Left lung (tissue), 10 donors: Measurements from ENCODE around the gene UNC80. TPM values are rescaled to one million over a fixed set of nuclear protein-coding genes. Genes with fewer than 3 reads are reported as not detected.

Source experiments
- ATAC-seq: fragments of 200-7000 bp; cut with Tn5 transposase; one replicate; pipeline ENCODE4 v1.9.1; 2020; ENCODE audit warnings: moderate library complexity
- DNase-seq, 4 donors: peaks; one replicate each; pipeline ENCODE4 v3.0.0-alpha.2; 2013 to 2020
- H3K27ac ChIP-seq, 2 donors: fragments of 200-600 bp; sonication (generic) in 1 of 2; one replicate each; pipeline versions ENCODE4 v1.5.0 to v1.8.0; 2020 to 2021
- H3K27me3 ChIP-seq, 2 donors: fragments of 200-600 bp; sonication (generic) in 1 of 2; one replicate each; pipeline versions ENCODE4 v1.5.0 to v1.8.0; 2020 to 2021
- H3K36me3 ChIP-seq, 2 donors: fragments of 200-600 bp; sonication (generic) in 1 of 2; one replicate each; pipeline versions ENCODE4 v1.5.0 to v1.8.0; 2020 to 2021
- H3K4me1 ChIP-seq, 2 donors: fragments of 200-600 bp; one replicate each; pipeline ENCODE4 v1.8.0; 2021
- H3K4me3 ChIP-seq, 2 donors: fragments of 200-600 bp; sonication (generic) in 1 of 2; one replicate each; pipeline versions ENCODE4 v1.5.0 to v1.8.0; 2020 to 2021; ENCODE audit warnings: mild to moderate bottlenecking in 1 of 2
- H3K9me3 ChIP-seq, 2 donors: fragments of 200-600 bp; sonication (generic) in 1 of 2; one replicate each; pipeline versions ENCODE4 v1.5.0 to v1.8.0; 2020 to 2021
- intact Hi-C, 2 donors: fragments of 100-400 bp; cut with DNase I; formaldehyde crosslinking; loops; one replicate each; pipeline versions ENCODE4 v1.11.2 to v1.14.2; 2022
- polyA plus RNA-seq, 6 donors: library from polyadenylated mRNA; unstranded; fragments of 120-200 nt; gene quantifications; one replicate each; pipeline ENCODE4 v1.2.1, GENCODE V29; 2013; ENCODE audit not compliant: insufficient read length in 6 of 6
- total RNA-seq, 2 donors: library from RNA; stranded (reverse); fragmentation: NEBNext Ultra II Directional; extraction: Animal tissue kit (Norgen Biotek cat#: 25700); gene quantifications; one replicate each; pipeline ENCODE4 v1.2.1, GENCODE V29; 2021
- TF ChIP-seq, protein P1 (sequence below), 2 donors: fragments of 200-600 bp; sonication (generic) in 1 of 2; IDR thresholded peaks; one replicate each; pipeline versions ENCODE4 v1.5.0 to v1.8.0; 2021; ENCODE audit warnings: antibody characterized with exemption in 2 of 2
- donor health status: DM: no; HTN: yes; CAD: no.
- donor health status: DM: no; HTN: no; CAD: no.

Gene UNC80
- total and polyA plus RNA-seq, 8 donors: 0.06 to 1.8 (median 1.3) TPM; not detected in 1

DNA sequence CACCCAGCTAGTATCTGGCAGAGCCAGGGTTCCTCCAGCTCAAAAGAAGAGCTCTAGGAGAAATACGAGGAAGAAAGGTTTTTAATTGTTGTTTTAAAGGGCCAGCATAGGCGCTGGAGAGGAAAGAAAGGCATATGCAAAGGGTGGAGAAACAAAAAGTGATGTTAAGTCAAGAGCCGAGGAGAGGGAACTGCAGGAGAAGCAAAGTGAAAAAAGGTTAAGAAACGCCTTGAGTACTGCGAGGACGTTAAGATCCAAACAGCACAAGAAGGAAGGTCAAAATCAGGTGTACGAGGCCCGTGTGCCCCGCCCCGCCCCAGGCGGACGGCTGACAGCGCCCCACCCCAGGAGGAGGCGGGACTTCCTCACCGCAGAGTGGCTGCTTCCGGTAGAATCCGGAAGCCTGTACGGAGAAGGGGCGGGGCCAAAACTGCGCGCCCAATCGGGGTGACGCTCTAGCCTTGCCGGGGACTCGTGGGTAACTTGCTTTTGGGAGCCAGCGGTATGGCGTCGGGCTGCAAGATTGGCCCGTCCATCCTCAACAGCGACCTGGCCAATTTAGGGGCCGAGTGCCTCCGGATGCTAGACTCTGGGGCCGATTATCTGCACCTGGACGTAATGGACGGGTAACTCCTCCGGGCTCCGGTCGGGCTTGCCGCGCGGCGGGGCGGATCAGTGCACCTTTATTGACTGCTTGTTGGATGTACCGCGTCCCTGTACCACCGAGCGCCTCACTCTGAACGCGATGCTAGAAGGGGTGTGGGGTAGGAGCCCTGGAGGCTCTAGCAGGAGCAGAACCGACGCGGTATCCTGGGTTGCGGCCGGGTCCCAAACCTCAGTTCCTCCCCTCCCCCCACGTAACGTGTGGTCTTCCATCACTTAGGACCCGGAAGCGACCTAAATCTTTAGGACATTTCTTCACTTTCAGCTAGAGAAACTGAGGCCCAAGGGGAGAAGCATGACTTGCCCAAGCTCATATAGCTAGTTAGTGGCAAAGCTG lies 230.8 kb downstream of the UNC80 start, which contains the start of gene RPE:
Gene RPE, plus strand, starts transcription at position 481 of the 1,000 bp plus-strand sequence. Its CDS starts 24 bp downstream, at position 505.
- H3K27ac ChIP-seq: peak within 1 kb of the TSS; percentile 75 to 92
- H3K27me3 ChIP-seq: no peaks in the 10 kb centered on the region
- DNase-seq (peak; percentile 90 to 97 (median 96)), ATAC-seq (peak; percentile 100)
- H3K9me3 ChIP-seq: no peaks in the 10 kb centered on the region
- H3K4me1 ChIP-seq: peaks cover 12 to 48% of the 10 kb centered on the region in 2 donors
- peak within 1 kb of the TSS; percentile 85 to 96 for H3K4me3 ChIP-seq
- TF ChIP-seq, protein P1, sequence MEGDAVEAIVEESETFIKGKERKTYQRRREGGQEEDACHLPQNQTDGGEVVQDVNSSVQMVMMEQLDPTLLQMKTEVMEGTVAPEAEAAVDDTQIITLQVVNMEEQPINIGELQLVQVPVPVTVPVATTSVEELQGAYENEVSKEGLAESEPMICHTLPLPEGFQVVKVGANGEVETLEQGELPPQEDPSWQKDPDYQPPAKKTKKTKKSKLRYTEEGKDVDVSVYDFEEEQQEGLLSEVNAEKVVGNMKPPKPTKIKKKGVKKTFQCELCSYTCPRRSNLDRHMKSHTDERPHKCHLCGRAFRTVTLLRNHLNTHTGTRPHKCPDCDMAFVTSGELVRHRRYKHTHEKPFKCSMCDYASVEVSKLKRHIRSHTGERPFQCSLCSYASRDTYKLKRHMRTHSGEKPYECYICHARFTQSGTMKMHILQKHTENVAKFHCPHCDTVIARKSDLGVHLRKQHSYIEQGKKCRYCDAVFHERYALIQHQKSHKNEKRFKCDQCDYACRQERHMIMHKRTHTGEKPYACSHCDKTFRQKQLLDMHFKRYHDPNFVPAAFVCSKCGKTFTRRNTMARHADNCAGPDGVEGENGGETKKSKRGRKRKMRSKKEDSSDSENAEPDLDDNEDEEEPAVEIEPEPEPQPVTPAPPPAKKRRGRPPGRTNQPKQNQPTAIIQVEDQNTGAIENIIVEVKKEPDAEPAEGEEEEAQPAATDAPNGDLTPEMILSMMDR (IDR thresholded peaks at IDR 0.05): no peak
- intact Hi-C loops: no loop called here
- no peaks in the 10 kb centered on the region for H3K36me3 ChIP-seq

DNA sequence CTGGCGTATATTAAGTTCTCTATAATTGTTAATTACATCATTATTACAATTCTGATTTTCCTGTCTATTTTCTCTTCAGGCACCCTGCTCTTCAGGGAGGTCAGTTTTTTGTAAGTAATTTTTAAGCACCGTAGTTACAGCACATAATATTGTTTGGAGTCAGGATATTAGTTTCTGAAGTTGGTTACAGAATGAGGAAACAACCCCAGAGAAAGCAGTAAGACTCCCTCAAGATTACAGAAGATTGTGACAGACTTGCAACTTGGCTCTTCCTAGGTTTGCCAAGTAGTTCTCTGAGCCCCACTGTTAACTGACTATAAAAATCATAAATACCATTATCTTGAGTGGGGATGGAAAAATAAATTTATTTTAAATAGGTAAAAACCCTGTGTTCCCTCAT lies 231.7 kb downstream of the UNC80 start:
- Histone ChIP-seq H3K4me1 (peaks cover 12 to 48% of the 10 kb centered on the region in 2 donors), H3K27me3 (no peaks in the 10 kb centered on the region), H3K9me3 (no peaks in the 10 kb centered on the region), H3K36me3 (peaks cover 0 to 2% of the 10 kb centered on the region in 2 donors), H3K4me3 (peak overlapping the region; percentile 85 to 96), H3K27ac (peak overlapping the region in 1 of 2 donors; percentile 92)
- TF ChIP-seq, protein P1 (IDR thresholded peaks at IDR 0.05): no peak
- intact Hi-C loops: no loop called here
- DNase-seq: no peak
- ATAC-seq: no peak

DNA sequence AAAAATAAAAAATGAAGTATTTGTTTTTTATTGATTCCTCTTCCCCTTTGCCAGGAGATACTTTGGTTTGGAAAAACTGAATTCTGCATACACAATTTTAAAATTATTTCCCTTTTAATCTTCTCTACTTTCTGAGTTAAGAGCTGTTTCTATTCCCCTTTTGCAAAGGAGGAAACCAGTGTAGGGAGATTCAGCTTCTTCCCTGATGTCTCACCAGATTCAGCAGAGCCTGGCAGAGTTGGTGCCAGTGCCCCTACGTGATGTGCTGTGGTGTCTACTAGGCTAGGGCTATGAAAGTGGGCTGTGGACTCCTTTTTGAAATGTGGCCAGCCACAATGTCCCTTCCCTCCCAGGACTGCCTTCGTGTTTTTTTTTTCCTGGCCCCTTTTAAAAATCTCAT lies 233.2 kb downstream of the UNC80 start:
- Histone ChIP-seq H3K27me3 (no peaks in the 10 kb centered on the region), H3K4me3 (no peak overlapping the region), H3K27ac (peak overlapping the region in 1 of 2 donors; percentile 15), H3K36me3 (peaks cover 0 to 15% of the 10 kb centered on the region in 2 donors), H3K4me1 (peaks cover 12 to 48% of the 10 kb centered on the region in 2 donors), H3K9me3 (no peaks in the 10 kb centered on the region)
- DNase-seq (no peak), ATAC-seq (no peak)
- intact Hi-C loops: no loop called here
- TF ChIP-seq, protein P1 (IDR thresholded peaks at IDR 0.05): no peak

DNA sequence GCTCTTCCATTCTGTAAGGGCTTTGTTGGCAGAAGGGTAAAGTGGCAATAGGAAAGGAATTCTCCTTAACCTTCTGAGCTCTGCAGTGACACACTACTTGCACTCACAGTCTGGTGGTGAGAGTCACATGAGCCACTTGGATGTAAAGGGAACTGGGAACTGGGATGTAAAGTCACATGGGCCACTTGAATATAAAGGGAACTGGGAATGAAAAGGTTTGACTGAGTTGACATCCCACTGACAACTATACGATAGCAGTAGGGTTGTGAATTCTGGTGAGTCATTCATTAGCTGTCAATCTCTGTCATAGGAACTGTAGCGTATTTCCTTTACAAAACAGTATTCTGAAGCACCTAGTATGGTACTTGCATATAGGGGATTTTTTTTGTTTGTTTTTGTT lies 236.3 kb downstream of the UNC80 start:
- TF ChIP-seq, protein P1 (IDR thresholded peaks at IDR 0.05): no peak
- DNase-seq (peak in 1 of 4 donors; percentile 50), ATAC-seq (peak; percentile 66)
- Histone ChIP-seq H3K4me1 (peaks cover 10 to 43% of the 10 kb centered on the region in 2 donors), H3K4me3 (no peak overlapping the region), H3K27me3 (no peaks in the 10 kb centered on the region), H3K9me3 (no peaks in the 10 kb centered on the region), H3K36me3 (peaks cover 0 to 41% of the 10 kb centered on the region in 2 donors), H3K27ac (no peak overlapping the region)
- intact Hi-C loops: no loop called here

DNA sequence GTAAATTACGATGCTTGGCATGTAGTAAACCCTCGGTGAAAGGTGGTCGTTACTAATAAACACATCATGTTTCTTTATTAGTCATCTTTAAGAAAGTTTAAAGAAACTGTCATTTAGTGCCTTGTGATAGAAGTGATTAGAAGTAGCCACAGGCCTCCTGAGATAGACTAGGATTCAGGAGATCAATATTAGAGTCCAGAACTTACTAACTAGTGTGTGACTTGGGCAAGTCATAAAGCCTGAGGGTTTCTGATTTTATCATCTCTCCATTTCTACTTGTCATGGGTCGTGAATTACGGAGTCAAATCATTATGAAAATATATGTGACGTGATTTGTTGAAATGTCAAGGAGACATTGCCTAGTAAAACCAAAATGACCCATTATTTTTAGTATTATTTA lies 237.5 kb downstream of the UNC80 start:
- TF ChIP-seq, protein P1 (IDR thresholded peaks at IDR 0.05): no peak
- ATAC-seq (no peak), DNase-seq (no peak)
- Histone ChIP-seq H3K27ac (no peak overlapping the region), H3K36me3 (peaks cover 0 to 52% of the 10 kb centered on the region in 2 donors), H3K27me3 (no peaks in the 10 kb centered on the region), H3K9me3 (no peaks in the 10 kb centered on the region), H3K4me1 (peaks cover 2 to 31% of the 10 kb centered on the region in 2 donors), H3K4me3 (no peak overlapping the region)
- intact Hi-C loops: no loop called here
